DND-41 (cell line): Measurements from ENCODE around the gene C9orf85.

Source experiments
- ATAC-seq: fragments of 200-7000 bp; cut with Tn5 transposase; 3 replicates; pipeline ENCODE4 v1.9.1; 2021; ENCODE audit warnings: low read depth; ENCODE audit not compliant: insufficient read depth
- DNase-seq: peaks from one replicate; pipeline ENCODE4 v3.0.0-alpha.2; 2020
- H2AFZ ChIP-seq: 2 replicates; pipeline ENCODE4 v1.6.0; 2012; ENCODE audit warnings: low read depth, low read length
- H3K27ac ChIP-seq: 2 replicates; pipeline ENCODE4 v1.5.1; 2012; ENCODE audit warnings: low read length, inconsistent platforms
- H3K27me3 ChIP-seq: fragments of 200-600 bp; sonication (generic); 2 replicates; pipeline ENCODE4 v1.6.0; 2012; ENCODE audit warnings: low read length, mild to moderate bottlenecking, inconsistent platforms; ENCODE audit not compliant: insufficient read depth, poor library complexity
- H3K36me3 ChIP-seq: 2 replicates; pipeline ENCODE4 v1.5.1; 2012; ENCODE audit warnings: low read length, inconsistent platforms; ENCODE audit not compliant: insufficient read depth
- H3K4me1 ChIP-seq: 2 replicates; pipeline ENCODE4 v1.5.1; 2012; ENCODE audit warnings: mild to moderate bottlenecking, low read length; ENCODE audit not compliant: insufficient read depth
- H3K4me2 ChIP-seq: 2 replicates; pipeline ENCODE4 v1.6.0; 2012; ENCODE audit warnings: mild to moderate bottlenecking, moderate library complexity, low read length, inconsistent platforms; ENCODE audit not compliant: insufficient read depth
- H3K4me3 ChIP-seq, 2 experiments: fragments of 200-600 bp in 1 of 2; shearing (Covaris generic) in 1 of 2; 2 replicates each; pipeline ENCODE4 v1.5.1; 2012 to 2016; ENCODE audit warnings: inconsistent platforms in 2 of 2, low read length in 2 of 2, mild to moderate bottlenecking in 2 of 2, low read depth in 1 of 2, moderate library complexity in 1 of 2
- H3K79me2 ChIP-seq: 2 replicates; pipeline ENCODE4 v1.6.0; 2012; ENCODE audit warnings: low read length, inconsistent platforms; ENCODE audit not compliant: insufficient read depth
- H3K9ac ChIP-seq: 2 replicates; pipeline ENCODE4 v1.6.0; 2012; ENCODE audit warnings: low read depth, mild to moderate bottlenecking, inconsistent platforms, low read length, moderate library complexity
- H3K9me3 ChIP-seq: 2 replicates; pipeline ENCODE4 v1.5.1; 2012; ENCODE audit warnings: low read length, moderate library complexity, mild to moderate bottlenecking, inconsistent platforms; ENCODE audit not compliant: insufficient read depth, severe bottlenecking
- H4K20me1 ChIP-seq: 2 replicates; pipeline ENCODE4 v1.6.0; 2012; ENCODE audit warnings: low read length; ENCODE audit not compliant: insufficient read depth
- CTCF ChIP-seq: IDR thresholded peaks from 2 replicates; pipeline ENCODE4 v1.5.1; 2012; ENCODE audit warnings: borderline replicate concordance, low read length, moderate library complexity, mild to moderate bottlenecking; ENCODE audit not compliant: poor library complexity, severe bottlenecking; ENCODE audit errors: extremely low read depth
- EZH2 ChIP-seq: IDR thresholded peaks from 3 replicates; pipeline ENCODE4 v1.6.1; 2012; ENCODE audit warnings: borderline replicate concordance, low read depth, mild to moderate bottlenecking, moderate library complexity, low read length, inconsistent platforms; ENCODE audit not compliant: severe bottlenecking

C9orf85 gene

DNA sequence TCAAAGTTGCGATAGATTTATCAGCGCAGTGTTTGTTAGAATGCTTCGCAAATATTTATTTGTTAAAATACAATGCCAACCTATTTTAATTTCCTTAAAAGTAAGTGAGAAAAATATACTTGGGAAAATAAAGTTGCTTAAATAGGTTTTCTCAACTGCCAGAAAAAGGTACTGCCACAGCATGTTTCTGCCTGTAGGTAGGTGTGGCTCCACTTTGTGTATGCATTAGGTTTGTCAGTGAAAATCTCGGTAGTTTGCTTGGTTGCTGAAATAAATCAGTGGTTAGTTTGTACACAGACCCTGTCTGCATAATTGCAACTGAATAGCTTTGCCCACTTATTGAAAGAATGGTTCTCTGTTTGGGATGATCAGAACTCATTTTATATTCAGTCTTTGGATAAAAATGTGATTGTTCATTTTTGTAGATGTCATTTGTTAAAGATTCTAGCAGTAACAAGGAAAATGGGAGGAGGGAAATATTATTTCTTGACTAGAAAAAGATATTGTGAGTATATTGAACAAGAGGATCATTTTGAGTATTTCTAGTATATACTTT lies 25.7 kb downstream of the C9orf85 start:
- no peak overlapping the region for H3K27ac ChIP-seq

DNA sequence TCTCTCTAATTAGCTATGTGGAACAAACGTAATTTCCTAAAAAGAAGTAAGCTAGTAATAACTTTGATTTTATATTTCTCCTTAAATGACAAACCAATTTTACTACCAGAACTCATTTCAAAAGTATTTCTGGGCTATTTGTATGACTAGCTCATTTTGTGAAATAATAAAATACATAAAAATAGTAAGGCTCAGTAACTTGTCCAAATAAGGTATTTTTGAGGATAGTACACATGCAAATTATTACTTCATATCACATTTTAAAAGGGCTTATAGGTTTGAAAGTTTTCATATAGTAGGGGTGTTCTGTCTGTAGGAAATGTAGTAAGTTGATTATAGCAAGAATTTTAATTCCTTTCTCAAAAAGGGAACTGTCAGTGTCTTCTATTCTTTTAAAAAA lies 26.5 kb downstream of the C9orf85 start:
- DNase-seq = no peak
- no peaks in the 10 kb centered on the region for H3K9me3 ChIP-seq
- no peaks in the 10 kb centered on the region for H4K20me1 ChIP-seq
- no peaks in the 10 kb centered on the region for H3K4me1 ChIP-seq
- no peaks in the 10 kb centered on the region for H3K27me3 ChIP-seq
- H3K36me3 ChIP-seq = no peaks in the 10 kb centered on the region
- TF ChIP-seq CTCF (no peak), EZH2 (no peak)
- ATAC-seq = no peak
- H3K27ac ChIP-seq = no peak overlapping the region
- no peak overlapping the region for H2AFZ ChIP-seq
- H3K9ac ChIP-seq = no peak overlapping the region
- no peak overlapping the region for H3K4me2 ChIP-seq
- no peak overlapping the region for H3K4me3 ChIP-seq
- peaks cover 48% of the 10 kb centered on the region for H3K79me2 ChIP-seq

More for the DNA sequence above, 25.7 kb downstream of the C9orf85 start:
- Histone ChIP-seq H3K9ac (no peak overlapping the region), H3K4me2 (no peak overlapping the region), H3K27me3 (no peaks in the 10 kb centered on the region), H3K4me3 (no peak overlapping the region), H4K20me1 (no peaks in the 10 kb centered on the region), H3K9me3 (no peaks in the 10 kb centered on the region), H3K36me3 (no peaks in the 10 kb centered on the region), H2AFZ (no peak overlapping the region), H3K79me2 (peaks cover 47% of the 10 kb centered on the region), H3K4me1 (no peaks in the 10 kb centered on the region)
- no peak for ATAC-seq
- no peak for TF ChIP-seq CTCF
- TF ChIP-seq EZH2 = no peak
- DNase-seq = no peak

DNA sequence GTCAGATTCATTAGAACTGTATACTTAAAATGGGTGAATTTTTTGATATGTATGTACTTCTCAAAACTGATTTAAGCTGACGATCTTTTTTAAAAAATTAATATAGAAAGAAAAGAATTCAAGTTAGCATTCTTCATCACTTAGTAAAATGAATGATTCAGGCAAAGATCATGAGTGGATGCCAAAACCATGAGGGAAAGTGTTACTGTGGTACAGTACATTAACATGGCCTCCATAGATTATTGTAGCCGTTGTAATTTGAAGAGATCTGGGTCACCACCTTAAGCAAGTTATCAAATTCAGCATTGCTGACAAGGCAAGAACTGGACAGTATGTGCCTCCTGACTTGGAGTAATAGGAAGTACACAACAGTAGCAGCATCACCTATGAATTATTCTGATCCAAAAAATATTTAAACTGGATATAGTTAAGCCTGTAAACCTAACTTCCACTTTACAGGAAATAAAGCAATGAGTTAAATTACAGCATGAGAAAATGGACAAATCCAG lies 29.7 kb downstream of the C9orf85 start:
- peaks cover 32% of the 10 kb centered on the region for H3K79me2 ChIP-seq
- no peak overlapping the region for H3K9ac ChIP-seq
- H3K4me1 ChIP-seq = no peaks in the 10 kb centered on the region
- H4K20me1 ChIP-seq = no peaks in the 10 kb centered on the region
- H3K36me3 ChIP-seq = no peaks in the 10 kb centered on the region
- no peak for ATAC-seq
- no peak overlapping the region for H3K4me3 ChIP-seq
- no peaks in the 10 kb centered on the region for H3K9me3 ChIP-seq
- H3K4me2 ChIP-seq = no peak overlapping the region
- H2AFZ ChIP-seq = no peak overlapping the region
- no peak for TF ChIP-seq CTCF
- no peak for TF ChIP-seq EZH2
- H3K27ac ChIP-seq = no peak overlapping the region
- DNase-seq = no peak
- no peaks in the 10 kb centered on the region for H3K27me3 ChIP-seq
